GM12891 (cell line): ENCODE results near the gene LRRC17.

ENCODE experiments used
- PAX5 ChIP-seq: IDR thresholded peaks from 2 replicates; pipeline ENCODE4 v1.6.1; 2011; ENCODE audit warnings: low read length, moderate library complexity, mild to moderate bottlenecking; ENCODE audit not compliant: insufficient read depth, severe bottlenecking
- POLR2A ChIP-seq: IDR thresholded peaks from 2 replicates; pipeline ENCODE4 v1.6.1; 2011; ENCODE audit warnings: low read depth, low read length, control low read depth
- POLR2AphosphoS5 ChIP-seq: IDR thresholded peaks from 2 replicates; pipeline ENCODE4 v1.6.1; 2011; ENCODE audit warnings: low read depth, low read length, control low read depth
- POU2F2 ChIP-seq: IDR thresholded peaks from 2 replicates; pipeline ENCODE4 v1.6.1; 2011; ENCODE audit warnings: low read depth, mild to moderate bottlenecking, control low read depth, low read length, moderate library complexity
- SPI1 ChIP-seq: IDR thresholded peaks from 2 replicates; pipeline ENCODE4 v1.6.1; 2011; ENCODE audit warnings: low read depth, low read length, control low read depth
- TAF1 ChIP-seq: IDR thresholded peaks from 2 replicates; pipeline ENCODE4 v1.6.1; 2011; ENCODE audit warnings: low read depth, low read length, control low read depth

GRCh38 chr7:102988088-102988487 is 75.3 kb downstream of the LRRC17 start:
- no peak for TF ChIP-seq POLR2A
- no peak for TF ChIP-seq POLR2AphosphoS5
- no peak for TF ChIP-seq SPI1
- TF ChIP-seq TAF1, result no peak
- TF ChIP-seq PAX5, result no peak
- no peak for TF ChIP-seq POU2F2
